ENCODE measurements around the gene SRRT.

The SRRT gene

DNA sequence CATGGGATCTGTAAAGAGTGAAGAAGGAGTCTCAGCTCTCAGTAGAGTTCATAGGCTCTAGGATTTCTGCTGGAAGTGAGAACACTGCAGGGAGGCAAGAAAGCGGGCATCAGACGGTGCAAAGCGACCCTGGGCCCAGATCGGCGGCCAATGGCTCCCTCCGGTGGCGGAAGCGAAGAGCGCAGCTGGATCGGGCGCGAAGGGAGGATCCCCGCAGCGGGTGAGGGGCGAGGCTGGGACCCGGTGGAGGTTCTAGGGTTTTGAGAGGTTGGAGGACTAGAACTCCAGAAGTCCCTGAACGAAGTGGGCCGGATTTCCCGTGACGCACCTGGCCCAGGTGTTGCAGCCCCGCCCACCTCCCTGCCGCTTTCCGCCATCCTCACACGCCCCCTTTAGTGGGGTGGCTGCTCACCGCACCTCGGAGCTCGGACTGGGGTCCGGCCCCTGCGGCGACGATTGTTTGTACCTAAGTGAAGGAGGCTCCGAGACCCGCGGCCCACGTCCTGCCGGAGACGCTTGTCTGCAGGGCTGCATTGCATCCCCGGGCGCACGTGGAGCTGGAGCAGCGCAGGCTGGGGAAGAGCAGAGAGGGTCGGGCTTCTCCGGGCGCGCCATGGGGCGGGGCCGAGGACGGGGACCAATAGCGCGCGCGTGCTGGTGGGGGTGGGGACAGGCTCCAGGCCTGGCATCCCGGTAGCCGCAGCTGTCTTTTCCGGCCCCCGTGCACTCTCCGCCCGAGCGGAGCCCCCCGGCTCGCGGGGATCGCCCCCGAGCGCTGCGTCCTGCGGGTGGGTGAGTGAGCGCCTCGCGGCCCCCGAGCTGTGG lies 22.6 kb upstream of the SRRT start, which contains the start of gene SLC12A9 (continued):
- no peak for TF ChIP-seq ZNF768 (tag by site-specific recombination; IDR thresholded peaks at IDR 0.05)
- TF ChIP-seq, protein P1, sequence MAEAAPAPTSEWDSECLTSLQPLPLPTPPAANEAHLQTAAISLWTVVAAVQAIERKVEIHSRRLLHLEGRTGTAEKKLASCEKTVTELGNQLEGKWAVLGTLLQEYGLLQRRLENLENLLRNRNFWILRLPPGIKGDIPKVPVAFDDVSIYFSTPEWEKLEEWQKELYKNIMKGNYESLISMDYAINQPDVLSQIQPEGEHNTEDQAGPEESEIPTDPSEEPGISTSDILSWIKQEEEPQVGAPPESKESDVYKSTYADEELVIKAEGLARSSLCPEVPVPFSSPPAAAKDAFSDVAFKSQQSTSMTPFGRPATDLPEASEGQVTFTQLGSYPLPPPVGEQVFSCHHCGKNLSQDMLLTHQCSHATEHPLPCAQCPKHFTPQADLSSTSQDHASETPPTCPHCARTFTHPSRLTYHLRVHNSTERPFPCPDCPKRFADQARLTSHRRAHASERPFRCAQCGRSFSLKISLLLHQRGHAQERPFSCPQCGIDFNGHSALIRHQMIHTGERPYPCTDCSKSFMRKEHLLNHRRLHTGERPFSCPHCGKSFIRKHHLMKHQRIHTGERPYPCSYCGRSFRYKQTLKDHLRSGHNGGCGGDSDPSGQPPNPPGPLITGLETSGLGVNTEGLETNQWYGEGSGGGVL (tag by site-specific recombination; IDR thresholded peaks at IDR 0.05), result peak; percentile 70
- no peak for TF ChIP-seq SETDB1 (IDR thresholded peaks at IDR 0.05; ENCODE audit: insufficient read length, low read length)
- no peak for TF ChIP-seq ZNF473 (tag by site-specific recombination; IDR thresholded peaks at IDR 0.05)
- TF ChIP-seq ZNF19 (tag by site-specific recombination; IDR thresholded peaks at IDR 0.05; ENCODE audit: low read depth), result no peak
- TF ChIP-seq ZNF501 (tag by site-specific recombination; IDR thresholded peaks at IDR 0.05), result no peak; the same call in 1 of the 2 replicates
- no peak; the same call in 1 of the 2 replicates for TF ChIP-seq ZNF146 (tag by site-specific recombination; IDR thresholded peaks at IDR 0.05)
- TF ChIP-seq PBX3 (CRISPR knock-in tag; IDR thresholded peaks at IDR 0.05), result no peak
- peak; percentile 47; the same call in 1 of the 2 replicates for TF ChIP-seq ZBTB20 (tag by site-specific recombination; IDR thresholded peaks at IDR 0.05)
- TF ChIP-seq ZNF155 (tag by site-specific recombination; IDR thresholded peaks at IDR 0.05), result no peak
- TF ChIP-seq ZNF175 (tag by site-specific recombination; IDR thresholded peaks at IDR 0.05), result no peak
- peak; percentile 94 for TF ChIP-seq KLF8 (tag by site-specific recombination; IDR thresholded peaks at IDR 0.05)
- no peak for TF ChIP-seq ZNF558 (tag by site-specific recombination; IDR thresholded peaks at IDR 0.05)
- peak; percentile 53 for TF ChIP-seq ZNF24 (tag by site-specific recombination; IDR thresholded peaks at IDR 0.05)
- TF ChIP-seq ZSCAN16 (tag by site-specific recombination; IDR thresholded peaks at IDR 0.05), result 0 out of 2 replicates have a peak, but pooled peaks have one; percentile 27
- no peak for TF ChIP-seq ZBTB49 (tag by site-specific recombination; IDR thresholded peaks at IDR 0.05; ENCODE audit: low read depth)
- no peak for TF ChIP-seq ZNF366 (tag by site-specific recombination; conservative IDR thresholded peaks at IDR 0.05)
- TF ChIP-seq ZNF664 (tag by site-specific recombination; IDR thresholded peaks at IDR 0.05), result no peak
- no peak for TF ChIP-seq ZNF488 (tag by site-specific recombination; IDR thresholded peaks at IDR 0.05)
- TF ChIP-seq KLF9 (tag by site-specific recombination; IDR thresholded peaks at IDR 0.05; ENCODE audit: low read depth), result peak; percentile 99
- TF ChIP-seq PRDM6 (tag by site-specific recombination; IDR thresholded peaks at IDR 0.05), result no peak
- peak; percentile 95 for TF ChIP-seq CTCF (tag by site-specific recombination; IDR thresholded peaks at IDR 0.05)
- peak; percentile 60 for TF ChIP-seq SP7 (tag by site-specific recombination; IDR thresholded peaks at IDR 0.05)
- TF ChIP-seq ATF2 (tag by site-specific recombination; IDR thresholded peaks at IDR 0.05; ENCODE audit: low read depth), result no peak
- TF ChIP-seq ZNF214 (tag by site-specific recombination; IDR thresholded peaks at IDR 0.05; ENCODE audit: borderline replicate concordance), result no peak
- TF ChIP-seq TCF7L2 (IDR thresholded peaks at IDR 0.05; ENCODE audit: borderline replicate concordance, low read depth, low read length), result no peak
- TF ChIP-seq ZNF169 (tag by site-specific recombination; IDR thresholded peaks at IDR 0.05), result no peak
- peak; percentile 95 for TF ChIP-seq ZNF654 (tag by site-specific recombination; IDR thresholded peaks at IDR 0.05; ENCODE audit: low read depth)
- no peak for TF ChIP-seq MYNN (tag by site-specific recombination; IDR thresholded peaks at IDR 0.05; ENCODE audit: borderline replicate concordance)

All from HEK293 (cell line).